GM18858 (cell line): ENCODE results near the gene PCBP4.

Experiments used
- ATAC-seq: cut with Tn5 transposase; IDR thresholded peaks from one replicate; pipeline ENCODE4 v1.9.1; 2021; ENCODE audit not compliant: unreplicated experiment

The PCBP4 gene

GRCh38 chr3:51967384-51968169 lies at the start of gene PCBP4:
TSS of gene PCBP4 (minus strand) at chr3:51967454. CDS start at chr3:51961240, 6,214 bp downstream.
- no peak for ATAC-seq

GRCh38 chr3:52015438-52016228 lies 48.4 kb upstream of the PCBP4 start:
- ATAC-seq, result no peak

GRCh38 chr3:52014613-52015012 lies 47.4 kb upstream of the PCBP4 start:
- no peak for ATAC-seq

- no peak for ATAC-seq
Measured at GRCh38 chr3:52013802-52014598, 46.7 kb upstream of the PCBP4 start.

GRCh38 chr3:52012699-52013098 lies 45.4 kb upstream of the PCBP4 start:
- no peak for ATAC-seq

- ATAC-seq, result no peak
Measured at GRCh38 chr3:52010431-52010830, 43.2 kb upstream of the PCBP4 start.

- ATAC-seq, result no peak
Measured at GRCh38 chr3:52007291-52007690, 40.0 kb upstream of the PCBP4 start.

- no peak for ATAC-seq
Measured at GRCh38 chr3:52006820-52007133, 39.5 kb upstream of the PCBP4 start.

- no peak for ATAC-seq
Measured at GRCh38 chr3:52006017-52006819, 39.0 kb upstream of the PCBP4 start.

GRCh38 chr3:52005571-52005986 lies 38.3 kb upstream of the PCBP4 start:
- ATAC-seq, result no peak

- no peak for ATAC-seq
Measured at GRCh38 chr3:52004906-52005395, 37.7 kb upstream of the PCBP4 start.

- ATAC-seq, result no peak
Measured at GRCh38 chr3:52004163-52004787, 37.0 kb upstream of the PCBP4 start.

GRCh38 chr3:52002748-52003147 lies 35.5 kb upstream of the PCBP4 start:
- ATAC-seq, result no peak

GRCh38 chr3:52001443-52001974 lies 34.3 kb upstream of the PCBP4 start:
- ATAC-seq, result no peak

GRCh38 chr3:51999846-52000245 lies 32.6 kb upstream of the PCBP4 start:
- no peak for ATAC-seq

GRCh38 chr3:51998774-51999173 lies 31.5 kb upstream of the PCBP4 start:
- ATAC-seq, result no peak

- no peak for ATAC-seq
Measured at GRCh38 chr3:51997935-51998596, 30.8 kb upstream of the PCBP4 start.

- ATAC-seq, result no peak
Measured at GRCh38 chr3:51997172-51997571, 29.9 kb upstream of the PCBP4 start.
